Fibroblast of lung (primary cell): ENCODE measurements around the gene NR0B2.

Experiments
- CTCF ChIP-seq, 2 donors: IDR thresholded peaks in 1 of 2; conservative IDR thresholded peaks in 1 of 2; 1 replicate in 1 of 2; 2 replicates in 1 of 2; pipeline ENCODE4 v1.5.1; 2011 to 2012; ENCODE audit warnings: low read length in 2 of 2, control low read depth in 1 of 2, inconsistent platforms in 1 of 2, low read depth in 1 of 2, mild to moderate bottlenecking in 1 of 2
- EZH2 ChIP-seq: IDR thresholded peaks from 2 replicates; pipeline ENCODE4 v1.5.1; 2012; ENCODE audit warnings: low read length, control low read depth, mild to moderate bottlenecking; ENCODE audit errors: missing control alignments

GRCh38 chr1:26909951-26910342 lies 3.8 kb downstream of the NR0B2 start:
- TF ChIP-seq CTCF (conservative IDR thresholded peaks at IDR 0.05 in 1 of 2, IDR thresholded peaks at IDR 0.05 in 1 of 2; ENCODE audit: low read depth in 1 of 2, low read length in 2 of 2) = no peak
- no peak for TF ChIP-seq EZH2
